ENCODE data around the gene CERS5. TPM values are rescaled to one million over a fixed set of nuclear protein-coding genes. Genes with fewer than 3 reads are reported as not detected.
A peak's percentile ranks its signal among the peaks of the same experiment; 100 is the strongest.

The CERS5 gene
- total and polyA plus RNA-seq, 8 donors: 12.9 to 84.3 (median 19.3) TPM

- FAIRE-seq (no peak), ATAC-seq (no peak), DNase-seq (no peak)
- intact Hi-C loops (cut with DNase I): loop anchor here in 2 of 3 donors (5.0 to 10.0 kb wide), 2 partner anchors 85 to 88 kb away; no protein-coding TSS in a partner anchor
- WGBS, 2 donors: 97 to 98% methylated on average over 7 of the region's 7 CpGs
- no peak overlapping the region for H3K4me3 ChIP-seq
- H3K9me3 ChIP-seq: no peaks in the 10 kb centered on the region
- no peaks in the 10 kb centered on the region for H3K4me1 ChIP-seq
- TF ChIP-seq CTCF (IDR thresholded peaks at IDR 0.05): no peak
- H3K27me3 ChIP-seq: no peaks in the 10 kb centered on the region
- H3K27ac ChIP-seq: no peak overlapping the region
- H3K36me3 ChIP-seq: peaks cover 7 to 48% (median 31%) of the 10 kb centered on the region in 3 donors
These were observed 77.4 kb downstream of the CERS5 start for GRCh38 chr12:50089730-50090129.

GRCh38 chr12:50088577-50089335 is 78.4 kb downstream of the CERS5 start:
- intact Hi-C loops (cut with DNase I): loop anchor here in 1 of 3 donors (5.0 kb wide), 1 partner anchor 89 kb away; no protein-coding TSS in a partner anchor
- ATAC-seq (peak in 3 of 4 donors; percentile 31 to 58 (median 51)), DNase-seq (peak in 3 of 6 donors; percentile 52 to 58 (median 54)), FAIRE-seq (no peak)
- TF ChIP-seq CTCF (IDR thresholded peaks at IDR 0.05): peak; percentile 67 to 78 (median 72)
- Histone ChIP-seq H3K9me3 (no peaks in the 10 kb centered on the region), H3K27ac (no peak overlapping the region), H3K27me3 (no peaks in the 10 kb centered on the region), H3K36me3 (peaks cover 7 to 40% (median 23%) of the 10 kb centered on the region in 3 donors), H3K4me3 (no peak overlapping the region), H3K4me1 (peaks cover 0 to 3% (median 0%) of the 10 kb centered on the region in 3 donors)
- WGBS, 2 donors: 9 to 10% methylated on average over 3 of the region's 3 CpGs

GRCh38 chr12:50087995-50088394 is 79.2 kb downstream of the CERS5 start:
- Histone ChIP-seq H3K4me3 (no peak overlapping the region), H3K9me3 (no peaks in the 10 kb centered on the region), H3K27ac (no peak overlapping the region), H3K4me1 (peaks cover 0 to 3% (median 0%) of the 10 kb centered on the region in 3 donors), H3K36me3 (peaks cover 7 to 33% (median 15%) of the 10 kb centered on the region in 3 donors), H3K27me3 (no peaks in the 10 kb centered on the region)
- DNase-seq: no peak
- WGBS, 2 donors: 73 to 83% methylated on average over 3 of the region's 3 CpGs
- no peak for TF ChIP-seq CTCF (IDR thresholded peaks at IDR 0.05)
- FAIRE-seq: no peak
- ATAC-seq: no peak
- intact Hi-C loops (cut with DNase I): loop anchor here in 1 of 3 donors (5.0 kb wide), 1 partner anchor 89 kb away; no protein-coding TSS in a partner anchor

- no peaks in the 10 kb centered on the region for H3K9me3 ChIP-seq
- ATAC-seq (no peak), FAIRE-seq (no peak), DNase-seq (no peak)
- intact Hi-C loops (cut with DNase I): loop anchor here in 1 of 3 donors (5.0 kb wide), 1 partner anchor 90 kb away; no protein-coding TSS in a partner anchor
- no peak for TF ChIP-seq CTCF (IDR thresholded peaks at IDR 0.05)
- no peaks in the 10 kb centered on the region for H3K27me3 ChIP-seq
- peaks cover 7 to 25% (median 13%) of the 10 kb centered on the region in 3 donors for H3K36me3 ChIP-seq
- 78 to 83% methylated on average over 9 of the region's 9 CpGs for WGBS, 2 donors
- H3K4me1 ChIP-seq: peaks cover 0 to 3% (median 0%) of the 10 kb centered on the region in 3 donors
- no peak overlapping the region for H3K27ac ChIP-seq
- H3K4me3 ChIP-seq: no peak overlapping the region
These were observed 80.0 kb downstream of the CERS5 start for GRCh38 chr12:50087151-50087550.

All from pancreas (tissue), 10 donors.